H1 (cell line): Measurements from ENCODE around the gene TXNIP. TPM values are rescaled to one million over a fixed set of nuclear protein-coding genes. Genes with fewer than 3 reads are reported as not detected.

Source experiments
- CTCF ChIA-PET: fragments of 300-600 bp; sonication (Branson Sonifier 250); formaldehyde crosslinking; loops from one replicate; lab custom pipeline; 2021; ENCODE audit not compliant: partially characterized antibody; lab: Charles Lee
- POLR2A ChIA-PET: fragments of 300-600 bp; sonication (Branson Sonifier 250); formaldehyde crosslinking; loops from one replicate; lab custom pipeline; 2021; ENCODE audit warnings: inconsistent platforms; ENCODE audit not compliant: partially characterized antibody; lab: Charles Lee
- DNase-seq, 2 experiments: peaks; one replicate each; pipeline versions ENCODE4 v3.0.0 to v3.0.0-alpha.2; 2010 to 2022; ENCODE audit warnings: low spot score in 2 of 2, low read depth in 1 of 2, mixed read lengths in 1 of 2
- FAIRE-seq: peaks from 2 replicates; lab custom pipeline; 2011; peaks lifted over from hg19 to GRCh38; lab: Jason Lieb, UNC
- H2AFZ ChIP-seq: 2 replicates; pipeline ENCODE4 v1.8.1; 2012; ENCODE audit warnings: low read length, inconsistent platforms
- H2AK5ac ChIP-seq: 2 replicates; pipeline ENCODE4 v1.6.1; 2013; ENCODE audit warnings: low read depth, low read length
- H2BK120ac ChIP-seq: replicated peaks from 2 replicates; pipeline ENCODE3; 2013; ENCODE audit warnings: low read depth, low read length, inconsistent platforms
- H2BK12ac ChIP-seq: 2 replicates; pipeline ENCODE4 v1.6.1; 2013; ENCODE audit warnings: low read depth, low read length
- H2BK15ac ChIP-seq: 2 replicates; pipeline ENCODE4 v1.6.1; 2013; ENCODE audit warnings: low read length
- H2BK20ac ChIP-seq: 2 replicates; pipeline ENCODE4 v1.6.1; 2013; ENCODE audit warnings: low read length
- H2BK5ac ChIP-seq: 2 replicates; pipeline ENCODE4 v1.6.1; 2013; ENCODE audit warnings: low read depth, low read length
- H3K14ac ChIP-seq: 2 replicates; pipeline ENCODE4 v1.6.1; 2013; ENCODE audit warnings: inconsistent platforms; ENCODE audit not compliant: insufficient read length
- H3K18ac ChIP-seq: 2 replicates; pipeline ENCODE4 v1.6.1; 2013; ENCODE audit warnings: low read length; ENCODE audit errors: extremely low read depth
- H3K23ac ChIP-seq: 2 replicates; pipeline ENCODE4 v1.6.1; 2013; ENCODE audit warnings: inconsistent platforms; ENCODE audit not compliant: insufficient read length
- H3K23me2 ChIP-seq: 2 replicates; pipeline ENCODE4 v1.6.1; 2013; ENCODE audit warnings: low read depth, low read length
- H3K27ac ChIP-seq: 2 replicates; pipeline ENCODE4 v1.6.1; 2011; ENCODE audit warnings: low read depth, low read length, inconsistent platforms
- H3K27me3 ChIP-seq, 4 experiments: replicated peaks in 1 of 4; 1 replicate in 1 of 4; 2 replicates in 3 of 4; pipeline versions ENCODE4 v1.6.1 to v1.8.1; 2011 to 2013; ENCODE audit warnings: low read length in 3 of 4, mild to moderate bottlenecking in 3 of 4, inconsistent platforms in 2 of 4, mixed read lengths in 2 of 4, moderate library complexity in 1 of 4; ENCODE audit not compliant: control insufficient read depth in 3 of 4, insufficient read depth in 3 of 4; ENCODE audit errors: extremely low read depth in 1 of 4
- H3K36me3 ChIP-seq, 4 experiments: 2 replicates each; pipeline versions ENCODE4 v1.6.1 to v1.8.1; 2011 to 2013; ENCODE audit warnings: mild to moderate bottlenecking in 4 of 4, low read length in 3 of 4, moderate library complexity in 2 of 4, control low read depth in 1 of 4, inconsistent platforms in 1 of 4; ENCODE audit not compliant: insufficient read depth in 4 of 4, control insufficient read depth in 2 of 4
- H3K4ac ChIP-seq: replicated peaks from 2 replicates; pipeline ENCODE3; 2013; ENCODE audit warnings: low read length, low read depth, mixed read lengths, inconsistent platforms; ENCODE audit not compliant: insufficient read length
- H3K4me1 ChIP-seq, 4 experiments: replicated peaks in 1 of 4; 1 replicate in 1 of 4; 2 replicates in 3 of 4; pipeline versions ENCODE4 v1.6.1 to v1.8.1; 2011 to 2013; ENCODE audit warnings: low read length in 3 of 4, inconsistent platforms in 2 of 4, mixed read lengths in 1 of 4; ENCODE audit not compliant: insufficient read depth in 4 of 4, control insufficient read depth in 3 of 4
- H3K4me2 ChIP-seq, 2 experiments: 2 replicates each; pipeline versions ENCODE4 v1.6.1 to v1.8.1; 2011 to 2013; ENCODE audit warnings: low read depth in 2 of 2, low read length in 2 of 2, control low read depth in 1 of 2, inconsistent platforms in 1 of 2, mild to moderate bottlenecking in 1 of 2; ENCODE audit not compliant: insufficient read depth in 1 of 2
- H3K4me3 ChIP-seq, 4 experiments: fragments of 200-600, 300-600 bp in 1 of 4; sonication (generic), shearing (Covaris generic), sonication (Bioruptor Twin) in 1 of 4; 2 replicates each; pipeline versions ENCODE4 v1.5.1 to v1.8.1; 2011 to 2016; ENCODE audit warnings: low read length in 4 of 4, low read depth in 3 of 4, control low read depth in 2 of 4, inconsistent platforms in 2 of 4, mild to moderate bottlenecking in 2 of 4, mixed read lengths in 1 of 4, moderate library complexity in 1 of 4; ENCODE audit not compliant: insufficient read depth in 2 of 4; ENCODE audit errors: extremely low read depth in 1 of 4
- H3K56ac ChIP-seq: replicated peaks from 2 replicates; pipeline ENCODE3; 2013; ENCODE audit warnings: low read depth, mild to moderate bottlenecking, mixed read lengths, low read length, inconsistent platforms; ENCODE audit not compliant: insufficient read length
- H3K79me1 ChIP-seq: 2 replicates; pipeline ENCODE4 v1.6.1; 2013; ENCODE audit warnings: low read depth, low read length, control low read depth
- H3K79me2 ChIP-seq, 2 experiments: 2 replicates each; pipeline versions ENCODE4 v1.6.1 to v1.8.1; 2012 to 2013; ENCODE audit warnings: low read length in 2 of 2, mild to moderate bottlenecking in 2 of 2, inconsistent platforms in 1 of 2; ENCODE audit not compliant: insufficient read depth in 2 of 2, control insufficient read depth in 1 of 2
- H3K9ac ChIP-seq, 4 experiments: replicated peaks in 1 of 4; 1 replicate in 1 of 4; 2 replicates in 3 of 4; pipeline versions ENCODE4 v1.6.1 to v1.8.1; 2011 to 2013; ENCODE audit warnings: low read depth in 3 of 4, low read length in 3 of 4, control low read depth in 2 of 4, mild to moderate bottlenecking in 2 of 4, moderate library complexity in 2 of 4, inconsistent platforms in 1 of 4; ENCODE audit errors: extremely low read depth in 1 of 4
- H3K9me3 ChIP-seq, 2 experiments: 2 replicates each; pipeline versions ENCODE4 v1.6.1 to v1.8.1; 2012 to 2013; ENCODE audit warnings: mild to moderate bottlenecking in 2 of 2, moderate library complexity in 2 of 2, control low read depth in 1 of 2, inconsistent platforms in 1 of 2, low read depth in 1 of 2, low read length in 1 of 2, mixed read lengths in 1 of 2; ENCODE audit not compliant: insufficient read depth in 2 of 2
- H4K20me1 ChIP-seq, 2 experiments: replicated peaks in 1 of 2; 2 replicates each; pipeline versions ENCODE3 to v1.8.1; 2011 to 2013; ENCODE audit warnings: inconsistent platforms in 2 of 2, low read length in 2 of 2, mild to moderate bottlenecking in 1 of 2; ENCODE audit not compliant: insufficient read depth in 2 of 2, control insufficient read depth in 1 of 2
- H4K5ac ChIP-seq: 2 replicates; pipeline ENCODE4 v1.6.1; 2013; ENCODE audit warnings: low read length, low read depth, mixed read lengths, inconsistent platforms; ENCODE audit not compliant: insufficient read length
- H4K8ac ChIP-seq: 2 replicates; pipeline ENCODE4 v1.8.0; 2013; ENCODE audit warnings: mild to moderate bottlenecking, moderate library complexity, low read length, inconsistent platforms; ENCODE audit not compliant: insufficient read depth; ENCODE audit errors: extremely low read depth
- H4K91ac ChIP-seq: replicated peaks from 2 replicates; pipeline ENCODE3; 2013; ENCODE audit warnings: low read length, mixed read lengths, inconsistent platforms; ENCODE audit not compliant: insufficient read length
- BCL11A ChIP-seq, 2 experiments: IDR thresholded peaks; one replicate each; pipeline ENCODE4 v1.6.1; 2011; ENCODE audit warnings: low read depth in 2 of 2, low read length in 2 of 2, mild to moderate bottlenecking in 2 of 2
- CBX5 ChIP-seq: fragments of 300-800, 300-1000 bp; sonication (generic); IDR thresholded peaks from 2 replicates; pipeline ENCODE4 v1.7.1; 2016; ENCODE audit warnings: antibody characterized with exemption, low read length, low read depth
- CEBPB ChIP-seq: IDR thresholded peaks from 2 replicates; pipeline ENCODE4 v1.6.1; 2012; ENCODE audit warnings: low read depth, low read length
- CHD2 ChIP-seq: IDR thresholded peaks from 2 replicates; pipeline ENCODE4 v1.6.1; 2012; ENCODE audit warnings: low read length, improper control_type of control experiment
- EZH2 ChIP-seq: fragments of 200-600 bp; sonication (generic); IDR thresholded peaks from 2 replicates; pipeline ENCODE4 v1.7.1; 2012; ENCODE audit warnings: low read depth, mild to moderate bottlenecking, moderate library complexity, low read length, inconsistent platforms; ENCODE audit not compliant: severe bottlenecking
- MAFK ChIP-seq: IDR thresholded peaks from 2 replicates; pipeline ENCODE4 v1.6.1; 2012; ENCODE audit warnings: low read depth, mild to moderate bottlenecking, improper control_type of control experiment, low read length
- PHF8 ChIP-seq: fragments of 200-600 bp; sonication (generic); conservative IDR thresholded peaks from 2 replicates; pipeline ENCODE4 v1.7.1; 2012; ENCODE audit warnings: low read depth, mild to moderate bottlenecking, inconsistent platforms, low read length, moderate library complexity
- SIRT6 ChIP-seq: IDR thresholded peaks from one replicate; pipeline ENCODE4 v1.7.1; 2012; ENCODE audit warnings: low read length, inconsistent platforms
- SP4 ChIP-seq: IDR thresholded peaks from 2 replicates; pipeline ENCODE4 v1.6.1; 2012; ENCODE audit warnings: low read length, inconsistent platforms
- SUZ12 ChIP-seq: fragments of 200-600 bp; sonication (generic); IDR thresholded peaks from 2 replicates; pipeline ENCODE4 v1.6.1; 2012; ENCODE audit warnings: mild to moderate bottlenecking, inconsistent platforms, low read length, moderate library complexity, mixed read lengths
- WGBS, 2 experiments: shearing (Covaris generic) in 1 of 2; methylation state at CpG; one replicate each; pipeline versions ENCODE4 v1.1.6 to v1.1.7; 2013 to 2015; ENCODE audit warnings: low lambda C conversion rate in 2 of 2, mixed read lengths in 2 of 2, inconsistent platforms in 1 of 2, low coverage in 1 of 2, missing lambda C conversion rate in 1 of 2; ENCODE audit not compliant: insufficient replicate concordance in 2 of 2, insufficient coverage in 1 of 2, insufficient read length in 1 of 2; ENCODE audit errors: extremely low coverage in 1 of 2, missing lambda C conversion rate in 1 of 2; 5-methylcytosine and 5-hydroxymethylcytosine counted together
- polyA plus RNA-seq, 7 experiments: library from polyadenylated mRNA; depleted of rRNA in 3 of 7; stranded (reverse) in 5 of 7; unstranded in 2 of 7; fragments of >200 nt in 5 of 7; fragments of 200-250 nt in 2 of 7; gene quantifications; 1 replicate in 5 of 7; 2 replicates in 1 of 7; 4 replicates in 1 of 7; pipeline versions ENCODE4 v1.2.1 to v1.2.3, GENCODE V29; 2011 to 2013; ENCODE audit warnings: missing spikeins in 2 of 7, mixed read lengths in 2 of 7
- total RNA-seq: library from RNA; stranded (reverse); fragmentation: NEBNext Ultra II Directional; extraction: Animal tissue kit (Norgen Biotek cat#: 25700); gene quantifications from 2 replicates; pipeline ENCODE4 v1.2.1, GENCODE V29; 2021
- TF ChIP-seq, protein P1 (sequence below): IDR thresholded peaks from 2 replicates; pipeline ENCODE4 v1.6.1; 2012; ENCODE audit warnings: inconsistent platforms
- TF ChIP-seq, protein P2 (sequence below): IDR thresholded peaks from 2 replicates; pipeline ENCODE4 v1.6.1; 2012; ENCODE audit warnings: low read length, inconsistent platforms

Gene TXNIP
- total and polyA plus RNA-seq, 2 of the 8 experiments (the other 6 are each of a cell fraction or from before 2014, with no cell fraction given): 12.3 to 56.8 TPM

DNA sequence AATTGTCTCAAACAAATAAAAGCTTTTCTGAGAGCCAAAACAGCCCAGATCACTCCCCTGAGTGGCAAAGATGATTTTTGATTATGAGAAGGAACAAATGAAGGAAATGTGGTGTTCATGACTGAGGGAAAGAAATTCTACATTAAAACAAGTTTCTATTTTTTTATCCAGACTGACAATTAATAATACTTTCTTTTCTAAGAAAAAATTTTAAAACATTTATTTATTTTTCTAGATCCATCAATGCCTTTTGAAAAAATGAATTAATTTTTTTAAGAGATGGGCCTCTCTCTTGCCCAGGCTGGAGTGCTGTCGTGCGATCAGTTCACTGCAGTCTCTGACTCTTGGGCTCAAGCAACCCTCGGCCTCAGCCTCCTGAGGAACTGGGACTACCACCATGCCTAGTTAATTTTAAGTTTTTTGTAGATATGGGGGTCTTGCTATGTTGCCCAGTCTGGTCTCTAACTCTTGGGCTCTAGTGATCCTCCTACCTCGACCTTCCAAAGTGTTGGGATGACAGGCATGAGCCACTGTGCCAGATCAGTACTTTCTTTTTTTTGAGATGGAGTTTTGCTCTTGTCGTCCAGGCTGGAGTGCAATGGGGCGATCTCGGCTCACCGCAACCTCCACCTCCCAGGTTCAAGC lies 11.2 kb upstream of the TXNIP start:
- H3K4me1 ChIP-seq: no peaks in the 10 kb centered on the region; a peak in 1 of 7 replicates
- no peak overlapping the region for H3K4me2 ChIP-seq
- TF ChIP-seq CEBPB (no peak), SUZ12 (no peak), EZH2 (no peak), SP4 (no peak), CHD2 (no peak), PHF8 (no peak), SIRT6 (no peak), MAFK (no peak), BCL11A (IDR thresholded peaks at IDR 0.05; ENCODE audit: low read depth in 2 of 2, low read length in 2 of 2) (no peak), CBX5 (no peak)
- TF ChIP-seq, protein P1, sequence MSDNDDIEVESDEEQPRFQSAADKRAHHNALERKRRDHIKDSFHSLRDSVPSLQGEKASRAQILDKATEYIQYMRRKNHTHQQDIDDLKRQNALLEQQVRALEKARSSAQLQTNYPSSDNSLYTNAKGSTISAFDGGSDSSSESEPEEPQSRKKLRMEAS: no peak
- TF ChIP-seq, protein P2, sequence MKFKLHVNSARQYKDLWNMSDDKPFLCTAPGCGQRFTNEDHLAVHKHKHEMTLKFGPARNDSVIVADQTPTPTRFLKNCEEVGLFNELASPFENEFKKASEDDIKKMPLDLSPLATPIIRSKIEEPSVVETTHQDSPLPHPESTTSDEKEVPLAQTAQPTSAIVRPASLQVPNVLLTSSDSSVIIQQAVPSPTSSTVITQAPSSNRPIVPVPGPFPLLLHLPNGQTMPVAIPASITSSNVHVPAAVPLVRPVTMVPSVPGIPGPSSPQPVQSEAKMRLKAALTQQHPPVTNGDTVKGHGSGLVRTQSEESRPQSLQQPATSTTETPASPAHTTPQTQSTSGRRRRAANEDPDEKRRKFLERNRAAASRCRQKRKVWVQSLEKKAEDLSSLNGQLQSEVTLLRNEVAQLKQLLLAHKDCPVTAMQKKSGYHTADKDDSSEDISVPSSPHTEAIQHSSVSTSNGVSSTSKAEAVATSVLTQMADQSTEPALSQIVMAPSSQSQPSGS: no peak

More for the DNA sequence above, 11.2 kb upstream of the TXNIP start:
- no peaks in the 10 kb centered on the region for H3K27me3 ChIP-seq
- H2BK12ac ChIP-seq: no peak overlapping the region
- H3K9me3 ChIP-seq: no peaks in the 10 kb centered on the region
- no peak overlapping the region for H3K23ac ChIP-seq
- H3K79me2 ChIP-seq: no peaks in the 10 kb centered on the region
- no peaks in the 10 kb centered on the region for H3K79me1 ChIP-seq
- H2BK15ac ChIP-seq: no peak overlapping the region
- H2AK5ac ChIP-seq: no peak overlapping the region
- H3K14ac ChIP-seq: no peak overlapping the region
- no peak overlapping the region for H2BK5ac ChIP-seq
- H3K4ac ChIP-seq: no peak overlapping the region
- H3K27ac ChIP-seq: no peak overlapping the region
- H2AFZ ChIP-seq: no peak overlapping the region
- no peak overlapping the region for H3K9ac ChIP-seq
- H3K56ac ChIP-seq: no peak overlapping the region
- H4K8ac ChIP-seq: no peak overlapping the region
- no peak overlapping the region for H4K91ac ChIP-seq
- no peak overlapping the region for H3K4me3 ChIP-seq
- no peak overlapping the region for H4K5ac ChIP-seq
- POLR2A ChIA-PET: interaction anchor here (0.9 to 4.5 kb wide), 5 partner anchors 12 to 160 kb away, joined by 3 to 30 read pairs (median 5); no protein-coding TSS in a partner anchor
- CTCF ChIA-PET: interaction anchor here (0.7 to 7.3 kb wide), 20 partner anchors 10 to 160 kb away, joined by 3 to 152 read pairs (median 6); partner anchors contain the start of genes ANKRD34A, HJV, LIX1L and NUDT17
- H2BK120ac ChIP-seq: no peak overlapping the region
- FAIRE-seq (no peak), DNase-seq (no peak)
- no peaks in the 10 kb centered on the region for H3K23me2 ChIP-seq
- 91% methylated on average over 8 of the region's 8 CpGs; no CpG with 5 or more reads in 1 of the 2 experiments for WGBS, 2 experiments
- no peak overlapping the region for H2BK20ac ChIP-seq
- no peaks in the 10 kb centered on the region for H3K36me3 ChIP-seq
- H4K20me1 ChIP-seq: no peaks in the 10 kb centered on the region
- H3K18ac ChIP-seq: no peak overlapping the region
